Liver (tissue), 9 donors: ENCODE results near the gene RBM47. TPM values are rescaled to one million over a fixed set of nuclear protein-coding genes. Genes with fewer than 3 reads are reported as not detected.
"Not testable (repeated sequence)": the region's sequence is repeated elsewhere in the genome, so short reads cannot be mapped to it uniquely, and the experiment has no call there.

Source experiments
- DNase-seq: peaks from one replicate; pipeline ENCODE4 v3.0.0-alpha.2; 2017; ENCODE audit warnings: low spot score
- H3K27ac ChIP-seq, 2 donors: one replicate each; pipeline ENCODE4 v1.7.0; 2013; ENCODE audit warnings: inconsistent platforms in 2 of 2, low read length in 2 of 2, control low read depth in 1 of 2, low read depth in 1 of 2, mild to moderate bottlenecking in 1 of 2
- H3K27me3 ChIP-seq, 4 donors: one replicate each; pipeline versions ENCODE4 v1.6.1 to v1.7.0; 2013; ENCODE audit warnings: low read length in 3 of 4, inconsistent platforms in 1 of 4, mild to moderate bottlenecking in 1 of 4, moderate library complexity in 1 of 4; ENCODE audit not compliant: control insufficient read depth in 4 of 4, insufficient read depth in 4 of 4
- H3K36me3 ChIP-seq, 4 donors: one replicate each; pipeline versions ENCODE4 v1.6.1 to v1.7.0; 2013; ENCODE audit warnings: low read length in 3 of 4, mild to moderate bottlenecking in 3 of 4, low read depth in 1 of 4, moderate library complexity in 1 of 4; ENCODE audit not compliant: control insufficient read depth in 4 of 4, insufficient read depth in 3 of 4
- H3K4me1 ChIP-seq, 4 donors: one replicate each; pipeline versions ENCODE4 v1.6.1 to v1.7.0; 2013; ENCODE audit warnings: low read length in 3 of 4, mild to moderate bottlenecking in 3 of 4, moderate library complexity in 1 of 4; ENCODE audit not compliant: control insufficient read depth in 4 of 4, insufficient read depth in 4 of 4
- H3K4me3 ChIP-seq, 3 donors: one replicate each; pipeline versions ENCODE4 v1.6.1 to v1.7.0; 2013; ENCODE audit warnings: low read length in 3 of 3, control low read depth in 1 of 3, low read depth in 1 of 3, mild to moderate bottlenecking in 1 of 3
- H3K9ac ChIP-seq, 2 donors: one replicate each; pipeline ENCODE4 v1.7.0; 2013; ENCODE audit warnings: low read length in 2 of 2, mild to moderate bottlenecking in 2 of 2, moderate library complexity in 2 of 2, control low read depth in 1 of 2, low read depth in 1 of 2
- H3K9me3 ChIP-seq, 4 donors: one replicate each; pipeline versions ENCODE4 v1.6.1 to v1.7.0; 2013; ENCODE audit warnings: low read length in 3 of 4; ENCODE audit not compliant: control insufficient read depth in 4 of 4
- ATF3 ChIP-seq: IDR thresholded peaks from 2 replicates; pipeline ENCODE4 v1.6.1; 2016; ENCODE audit warnings: antibody characterized with exemption
- CTCF ChIP-seq: fragments of 150-350 bp; IDR thresholded peaks from 2 replicates; pipeline ENCODE4 v1.5.1; 2017; ENCODE audit warnings: improper control_type of control experiment, low read depth, low read length; ENCODE audit not compliant: missing input control
- EGR1 ChIP-seq, 2 donors: IDR thresholded peaks; 2 replicates each; pipeline ENCODE4 v1.6.1; 2016 to 2018; ENCODE audit warnings: antibody characterized with exemption in 2 of 2, low read depth in 2 of 2
- FOXA1 ChIP-seq: IDR thresholded peaks from 2 replicates; pipeline ENCODE4 v1.6.1; 2016; ENCODE audit warnings: antibody characterized with exemption
- FOXA2 ChIP-seq: IDR thresholded peaks from 2 replicates; pipeline ENCODE4 v1.6.1; 2016; ENCODE audit warnings: antibody characterized with exemption
- GABPA ChIP-seq, 2 donors: IDR thresholded peaks in 1 of 2; conservative IDR thresholded peaks in 1 of 2; 2 replicates each; pipeline ENCODE4 v1.6.1; 2016; ENCODE audit warnings: antibody characterized with exemption in 2 of 2, mild to moderate bottlenecking in 1 of 2, moderate library complexity in 1 of 2
- HNF4A ChIP-seq, 2 donors: conservative IDR thresholded peaks; 2 replicates each; pipeline ENCODE4 v1.6.1; 2016; ENCODE audit warnings: antibody characterized with exemption in 2 of 2, mild to moderate bottlenecking in 2 of 2
- HNF4G ChIP-seq: IDR thresholded peaks from 2 replicates; pipeline ENCODE4 v1.6.1; 2016; ENCODE audit warnings: antibody characterized with exemption
- JUND ChIP-seq, 2 donors: IDR thresholded peaks; 2 replicates each; pipeline ENCODE4 v1.6.1; 2016; ENCODE audit warnings: antibody characterized with exemption in 2 of 2
- MAX ChIP-seq: IDR thresholded peaks from 2 replicates; pipeline ENCODE4 v1.6.1; 2016; ENCODE audit warnings: antibody characterized with exemption
- NR2F2 ChIP-seq: IDR thresholded peaks from 2 replicates; pipeline ENCODE4 v1.6.1; 2016; ENCODE audit warnings: antibody characterized with exemption
- RAD21 ChIP-seq, 2 donors: IDR thresholded peaks; 2 replicates each; pipeline ENCODE4 v1.6.1; 2016; ENCODE audit warnings: antibody characterized with exemption in 2 of 2, mild to moderate bottlenecking in 2 of 2
- REST ChIP-seq: IDR thresholded peaks from 2 replicates; pipeline ENCODE4 v1.6.1; 2016; ENCODE audit warnings: antibody characterized with exemption, mild to moderate bottlenecking
- SP1 ChIP-seq: IDR thresholded peaks from 2 replicates; pipeline ENCODE4 v1.6.1; 2018; ENCODE audit warnings: antibody characterized with exemption, mild to moderate bottlenecking
- TAF1 ChIP-seq: conservative IDR thresholded peaks from 2 replicates; pipeline ENCODE4 v1.6.1; 2016; ENCODE audit warnings: antibody characterized with exemption, mild to moderate bottlenecking
- YY1 ChIP-seq: IDR thresholded peaks from 2 replicates; pipeline ENCODE4 v1.6.1; 2016; ENCODE audit warnings: antibody characterized with exemption, mild to moderate bottlenecking
- ZBTB33 ChIP-seq: IDR thresholded peaks from 2 replicates; pipeline ENCODE4 v1.6.1; 2016; ENCODE audit warnings: antibody characterized with exemption
- WGBS: extraction: QIAGEN DNeasy Blood & Tissue Kit; methylation state at CpG from one replicate; pipeline ENCODE4 v1.1.7; 2013; 5-methylcytosine and 5-hydroxymethylcytosine counted together
- polyA plus RNA-seq, 2 donors: library from polyadenylated mRNA; stranded (reverse) in 1 of 2; unstranded in 1 of 2; fragments of 200-250 nt in 1 of 2; fragments of >200 nt in 1 of 2; fragmentation: Nextera tagmentation in 1 of 2; extraction: Ambion mirVana in 1 of 2; gene quantifications; one replicate each; pipeline versions ENCODE4 v1.2.1 to v1.2.3, GENCODE V29; 2013 to 2015
- total RNA-seq, 2 donors: library from RNA; depleted of rRNA; stranded (reverse); fragments of >200 nt; gene quantifications; one replicate each; pipeline ENCODE4 v1.2.3, GENCODE V29; 2014
- donor health status: healthy.
- donor health status: healthy.
- donor health status: healthy.
- donor health status: healthy.
- donor health status: healthy.

RBM47 gene
- total and polyA plus RNA-seq, 4 donors, result 16.5 to 81.2 (median 24.7) TPM

- TF ChIP-seq EGR1 (IDR thresholded peaks at IDR 0.05; ENCODE audit: low read depth in 2 of 2) (no peak), RAD21 (IDR thresholded peaks at IDR 0.05) (no peak), ATF3 (no peak), CTCF (no peak), REST (no peak), GABPA (IDR thresholded peaks at IDR 0.05 in 1 of 2, conservative IDR thresholded peaks at IDR 0.05 in 1 of 2) (no peak), NR2F2 (no peak), ZBTB33 (no peak), SP1 (no peak), YY1 (no peak), FOXA1 (no peak), JUND (IDR thresholded peaks at IDR 0.05) (no peak), HNF4A (conservative IDR thresholded peaks at IDR 0.05) (no peak), HNF4G (no peak), TAF1 (no peak), MAX (no peak), FOXA2 (no peak)
- Histone ChIP-seq H3K27ac (no peak overlapping the region), H3K9me3 (no peaks in the 10 kb centered on the region), H3K4me1 (peaks cover 2 to 15% (median 12%) of the 10 kb centered on the region in 4 donors), H3K4me3 (no peak overlapping the region), H3K9ac (no peak overlapping the region), H3K36me3 (no peaks in the 10 kb centered on the region), H3K27me3 (no peaks in the 10 kb centered on the region)
- WGBS, result 76% methylated on average over 6 of the region's 6 CpGs
- DNase-seq, result no peak
These were observed 235.4 kb downstream of the RBM47 start for GRCh38 chr4:40394236-40394635.

- not testable (repeated sequence) for H3K4me3 ChIP-seq, DNase-seq, H3K9ac ChIP-seq, H3K27ac ChIP-seq, H3K36me3 ChIP-seq, H3K27me3 ChIP-seq, H3K9me3 ChIP-seq
- H3K4me1 ChIP-seq, result peaks cover 2 to 15% (median 12%) of the 10 kb centered on the region in 4 donors
- 96% methylated on average over 9 of the region's 9 CpGs for WGBS
These were observed 237.4 kb downstream of the RBM47 start for GRCh38 chr4:40392241-40392640.
